NCI-H1694 treated with DMSO at 0.1 percent for 48 hours (cell line): ENCODE measurements around the gene EHBP1.

Experiments
- DNase-seq: peaks from one replicate; lab custom pipeline; 2025; lab: John Stamatoyannopoulos, UW

The EHBP1 gene

DNA sequence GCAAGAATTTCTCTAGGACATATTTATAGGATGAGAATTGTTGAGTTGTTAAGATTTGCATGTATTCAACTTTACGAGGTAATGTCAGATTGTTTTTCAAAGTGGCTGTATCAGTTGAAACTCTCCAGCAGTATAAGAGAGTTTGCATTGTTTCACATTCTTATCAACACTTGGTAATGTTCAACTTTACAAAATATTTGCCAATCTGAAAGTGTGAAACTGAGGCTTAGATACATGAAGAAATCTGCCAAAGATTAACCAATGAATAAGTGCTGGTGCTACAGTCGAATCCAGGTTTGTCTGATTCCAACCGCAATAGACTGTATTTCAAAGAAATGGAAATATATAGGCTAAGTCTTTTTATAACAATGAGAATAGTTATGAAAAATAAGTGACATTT, 117.0 kb downstream of the EHBP1 start:
- no peak for DNase-seq

- no peak for DNase-seq
Measured at GRCh38 chr2:62824388-62824787, 118.9 kb downstream of the EHBP1 start.

DNA sequence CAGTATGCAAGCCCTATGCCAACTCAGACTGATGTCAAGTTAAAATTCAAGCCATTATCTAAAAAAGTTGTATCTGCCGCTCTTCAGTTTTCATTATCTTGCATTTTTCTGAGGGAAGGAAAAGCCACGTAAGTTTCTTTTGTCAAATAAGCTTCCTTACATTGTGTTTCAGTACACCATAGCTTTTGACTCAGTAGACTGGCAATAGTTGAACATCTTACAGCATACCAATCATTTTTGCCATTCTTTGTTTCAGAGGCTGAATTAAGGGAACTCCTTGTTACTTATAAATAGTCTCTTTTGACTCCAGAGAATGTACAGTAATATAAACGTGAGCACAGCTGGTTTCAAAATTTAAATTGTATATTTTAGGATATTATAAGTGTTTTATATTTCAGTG, 120.6 kb downstream of the EHBP1 start:
- DNase-seq = no peak

DNA sequence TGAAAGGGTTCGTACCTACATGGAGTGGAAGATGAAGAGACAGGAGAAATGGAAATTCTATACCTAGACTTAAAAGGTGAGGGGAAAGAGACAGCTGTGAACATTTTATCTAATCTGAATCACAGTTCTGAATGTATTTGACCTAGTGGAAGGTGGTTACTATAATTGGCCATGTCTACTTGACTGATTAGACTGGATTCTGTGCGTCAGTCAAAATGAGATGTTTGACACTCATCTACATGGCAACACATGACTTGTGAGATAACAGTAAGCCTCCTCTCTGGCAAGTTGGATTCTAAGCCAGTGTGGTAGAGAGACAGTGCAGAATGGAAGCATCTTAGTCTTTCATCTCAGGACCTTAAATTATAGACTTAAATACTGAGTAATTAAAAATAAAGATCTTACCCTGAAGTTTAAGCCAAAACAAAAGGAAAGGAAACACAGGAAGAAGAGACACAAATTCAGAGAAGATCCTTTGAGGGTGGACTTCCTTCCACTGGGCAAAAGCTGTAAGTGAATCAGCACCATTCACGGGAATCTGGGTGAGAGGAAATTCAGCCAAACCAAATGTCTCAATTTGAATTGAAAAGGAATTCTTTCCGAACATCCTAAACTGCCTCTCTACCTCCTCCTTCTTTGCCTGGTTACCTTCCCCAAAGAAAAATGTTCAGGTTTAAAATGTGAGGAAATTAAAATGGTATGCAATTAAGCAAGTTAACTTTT, 121.6 kb downstream of the EHBP1 start:
- DNase-seq = no peak

DNA sequence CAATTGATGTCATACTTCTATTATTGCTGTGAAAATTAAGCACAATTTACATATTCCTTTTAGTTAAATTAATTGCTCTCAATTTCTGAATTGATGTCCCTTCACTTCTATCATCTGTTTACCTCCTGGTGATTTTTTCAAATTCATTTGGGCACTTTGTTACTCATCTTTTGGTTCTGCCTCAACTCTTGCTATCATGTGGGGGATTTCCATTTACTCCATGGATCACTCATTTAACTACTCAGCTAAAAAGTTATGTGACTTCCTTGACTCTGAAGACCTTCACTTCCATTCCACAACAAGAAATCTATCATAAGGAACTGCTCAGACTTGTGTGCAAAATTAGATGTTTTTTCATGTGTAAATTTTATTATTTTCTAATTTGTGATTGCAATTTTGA, 126.2 kb downstream of the EHBP1 start:
- no peak for DNase-seq

DNA sequence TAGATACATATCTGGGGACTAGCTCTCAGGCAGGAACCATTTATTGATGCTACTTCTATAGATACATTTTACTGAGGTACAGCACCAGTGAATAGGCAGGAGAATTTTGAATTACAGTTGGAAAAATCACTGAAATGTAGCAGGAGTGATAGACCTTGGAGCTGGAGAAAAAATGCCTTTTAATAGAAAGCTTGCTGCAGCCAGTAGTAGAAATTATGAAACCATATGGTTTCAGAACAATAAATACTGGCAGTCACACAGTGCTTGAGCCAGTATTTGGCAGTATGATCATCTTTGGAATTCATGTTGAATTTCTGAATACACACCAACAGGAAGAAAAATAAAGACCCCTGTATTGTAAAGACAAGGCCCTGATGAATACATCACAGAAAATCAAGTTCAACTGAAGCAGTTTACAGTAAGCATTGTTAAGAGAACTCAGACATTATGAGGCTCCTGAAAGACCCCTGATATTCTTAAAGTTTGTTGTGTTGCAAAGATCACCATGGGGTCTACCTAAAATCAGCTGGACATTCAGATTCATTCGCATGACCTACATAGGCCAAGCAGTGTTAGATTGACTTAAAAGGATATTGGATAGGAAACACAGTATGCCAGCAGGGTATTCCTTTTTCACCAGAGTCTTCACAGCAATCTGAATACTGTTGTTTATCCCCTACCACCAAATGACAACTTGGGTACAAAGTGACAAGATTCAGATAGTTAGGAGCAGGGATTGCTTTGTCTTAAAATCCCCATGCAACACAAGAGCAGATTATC, 139.0 kb downstream of the EHBP1 start:
- DNase-seq = peak; percentile 33

DNA sequence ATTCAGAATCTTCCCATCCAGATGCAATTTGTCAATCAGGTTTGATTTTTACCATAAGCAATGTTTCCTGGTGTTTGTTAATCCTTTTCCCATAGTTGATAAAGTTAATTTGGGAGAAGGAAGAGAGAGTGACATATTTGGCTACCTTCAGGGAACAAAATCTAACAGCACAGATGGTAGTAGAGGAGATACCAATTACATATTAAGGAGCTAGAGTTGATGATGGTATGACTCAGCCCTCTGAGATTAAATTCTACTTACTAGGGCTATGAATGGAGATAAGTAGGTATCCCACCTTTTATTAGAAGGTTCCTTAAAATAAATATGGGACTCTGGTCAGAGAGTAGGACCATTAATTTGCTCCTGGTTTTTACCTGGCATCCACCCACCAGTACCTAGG, 139.7 kb downstream of the EHBP1 start:
- no peak for DNase-seq

DNA sequence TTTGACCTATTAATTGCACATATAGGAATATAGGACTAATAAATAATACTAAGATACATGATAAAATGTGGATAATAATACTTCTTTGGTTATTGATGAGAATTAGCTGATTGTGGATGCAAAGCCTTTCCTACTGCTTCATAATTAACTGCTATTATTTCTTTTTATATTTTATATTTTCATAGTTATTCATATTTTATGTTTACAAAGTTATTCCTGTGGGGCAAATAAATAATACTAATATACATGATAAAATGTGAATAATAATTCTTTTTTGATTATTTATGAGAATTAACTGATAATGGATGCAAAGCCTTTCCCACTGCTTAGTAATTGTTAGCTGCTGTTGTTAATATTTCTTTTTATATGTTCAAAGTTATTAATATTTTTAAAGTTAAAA, 146.7 kb downstream of the EHBP1 start:
- no peak for DNase-seq

DNA sequence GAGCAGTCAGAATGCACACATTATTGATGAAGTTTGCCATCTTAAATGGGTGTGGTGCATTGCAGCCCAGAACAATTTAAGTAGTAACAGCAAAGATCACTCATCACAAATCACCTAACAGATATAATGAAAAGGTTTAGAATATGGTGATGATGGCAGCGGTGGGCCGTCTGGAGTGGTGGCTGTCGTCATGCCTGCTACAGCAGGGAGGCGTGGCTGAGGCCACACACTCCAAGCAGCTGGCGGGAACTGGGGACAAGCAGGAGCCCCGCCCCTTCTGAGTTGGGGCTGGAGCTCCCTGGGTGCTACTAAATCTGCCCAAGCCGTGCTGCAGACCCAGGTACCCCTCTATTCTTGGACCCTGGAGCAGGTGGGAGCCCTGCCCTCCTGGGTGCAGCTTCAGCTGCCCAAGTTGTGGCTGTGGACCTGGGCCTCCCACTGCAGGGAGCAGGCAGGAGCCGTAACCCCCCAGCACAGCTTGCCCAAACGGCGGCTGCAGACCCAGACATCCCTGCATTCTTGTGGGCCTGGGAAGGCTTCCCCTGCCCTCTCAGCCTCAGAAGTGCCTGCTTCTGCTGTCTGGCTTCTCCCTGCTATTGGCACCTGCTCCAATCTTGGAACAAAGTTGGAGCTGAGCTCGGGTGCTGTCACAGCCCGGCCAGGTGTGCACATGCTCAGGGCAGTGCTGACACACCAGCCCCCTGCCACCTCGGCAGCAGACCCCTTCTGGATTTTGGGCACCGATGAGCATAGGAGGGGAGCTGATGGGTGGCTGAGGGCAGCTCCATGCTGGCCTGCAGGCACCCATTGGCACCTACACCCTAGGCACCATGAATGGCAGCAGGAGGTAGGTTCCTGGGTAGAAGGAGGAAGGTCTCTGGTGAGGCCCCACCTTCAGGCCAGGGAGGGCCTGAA, 149.3 kb downstream of the EHBP1 start:
- no peak for DNase-seq

DNA sequence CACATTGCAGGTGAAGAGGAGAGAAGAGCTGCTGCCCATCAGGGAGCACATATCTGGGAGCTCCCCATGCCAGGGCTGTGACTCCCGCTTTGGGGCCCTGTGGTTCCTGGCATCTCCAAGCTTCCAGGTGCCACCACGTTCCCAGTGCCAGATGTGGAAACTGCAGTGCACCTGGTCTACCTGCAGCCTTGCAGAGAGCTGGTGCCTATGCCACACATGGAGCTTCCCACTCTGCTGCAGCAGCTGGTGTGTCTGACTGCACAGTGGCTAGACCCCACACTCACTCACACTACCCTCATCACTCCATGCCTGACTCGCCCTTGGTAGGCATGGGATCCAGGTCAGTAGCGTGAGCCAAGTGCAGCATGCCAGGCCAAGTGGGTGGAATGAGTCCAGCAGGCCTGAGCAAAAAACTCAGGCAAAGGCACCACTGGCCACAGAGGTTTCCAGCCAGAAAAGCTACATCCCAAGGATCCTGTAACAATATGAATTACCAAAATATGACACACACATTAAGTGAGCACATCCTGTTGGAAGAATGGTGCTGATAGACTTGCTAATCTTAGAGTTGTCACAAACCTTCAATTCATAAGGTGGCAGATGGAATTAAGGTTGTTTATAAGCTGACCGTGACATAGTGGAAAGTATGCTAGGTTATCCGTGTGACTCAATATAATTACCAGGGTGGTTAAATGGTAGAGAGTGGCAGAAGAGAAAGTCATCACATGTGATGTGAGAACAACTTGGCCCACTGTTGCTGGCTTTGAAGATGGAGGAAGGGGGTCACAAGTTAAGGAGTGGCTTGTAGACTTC, 150.9 kb downstream of the EHBP1 start:
- no peak for DNase-seq

DNA sequence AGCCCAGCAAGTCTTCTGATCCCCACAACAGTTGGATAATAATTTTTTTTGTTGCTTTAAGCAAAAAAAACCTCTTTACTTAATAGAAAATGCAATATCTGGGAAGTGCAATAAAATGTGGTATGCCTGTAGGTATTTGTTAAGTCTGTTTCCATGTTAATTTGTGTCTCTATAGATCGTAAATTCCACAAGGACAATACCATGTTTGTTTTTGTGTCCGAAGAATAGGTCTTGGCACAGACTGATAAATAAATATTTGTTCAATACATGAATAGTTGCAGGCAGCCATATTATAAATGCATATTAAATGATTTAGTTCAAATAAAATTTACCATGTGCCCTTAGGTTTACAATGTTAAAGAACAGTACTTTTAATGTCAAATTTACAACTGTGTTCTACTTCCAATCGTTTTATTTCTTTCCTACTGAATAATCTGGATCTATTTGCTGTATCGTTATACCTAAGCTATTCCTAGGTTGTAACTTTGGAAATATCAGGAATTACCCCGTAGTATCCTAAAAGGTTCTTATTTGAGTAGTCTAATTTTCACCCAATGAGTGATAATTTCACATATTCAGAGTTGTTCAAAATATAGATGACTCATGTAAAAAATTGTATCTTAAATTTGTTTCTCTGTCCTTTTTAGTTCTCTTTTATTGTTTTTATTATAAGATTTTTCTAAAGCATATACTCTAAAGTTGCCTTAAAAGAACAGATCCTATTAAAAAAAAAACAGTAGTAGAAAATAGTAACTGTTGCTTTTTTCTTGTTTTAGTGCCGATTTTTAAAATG, 151.8 kb downstream of the EHBP1 start:
- no peak for DNase-seq

DNA sequence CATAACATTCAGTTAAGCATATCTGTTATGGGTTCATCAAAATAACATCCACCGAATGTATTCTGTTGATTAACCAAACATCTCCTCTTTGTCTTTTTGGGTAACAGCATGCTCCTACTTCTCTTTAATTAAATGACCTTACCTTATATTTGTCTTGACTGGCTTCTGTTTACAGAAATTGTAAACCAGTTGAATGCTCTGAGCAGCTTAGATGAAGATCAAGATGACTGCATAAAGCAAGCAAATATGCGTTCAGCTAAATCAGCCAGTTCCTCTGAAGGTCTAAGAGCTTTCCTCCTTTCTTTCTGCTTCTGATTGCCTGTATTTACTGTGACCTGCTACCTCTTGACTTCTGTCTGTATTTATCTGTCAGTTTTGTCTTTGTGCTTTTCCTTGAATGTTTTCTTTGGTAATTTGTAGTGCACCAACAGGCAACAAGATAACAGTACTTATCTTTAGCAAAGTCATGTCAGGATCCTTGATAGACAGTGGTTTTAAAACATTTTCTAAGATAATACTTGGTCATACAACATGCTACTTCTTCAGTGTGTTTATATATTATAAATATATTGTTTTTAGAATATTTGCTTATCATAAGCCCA, 152.8 kb downstream of the EHBP1 start:
- DNase-seq = no peak

GRCh38 chr2:62868947-62869346, 163.4 kb downstream of the EHBP1 start:
- no peak for DNase-seq

DNA sequence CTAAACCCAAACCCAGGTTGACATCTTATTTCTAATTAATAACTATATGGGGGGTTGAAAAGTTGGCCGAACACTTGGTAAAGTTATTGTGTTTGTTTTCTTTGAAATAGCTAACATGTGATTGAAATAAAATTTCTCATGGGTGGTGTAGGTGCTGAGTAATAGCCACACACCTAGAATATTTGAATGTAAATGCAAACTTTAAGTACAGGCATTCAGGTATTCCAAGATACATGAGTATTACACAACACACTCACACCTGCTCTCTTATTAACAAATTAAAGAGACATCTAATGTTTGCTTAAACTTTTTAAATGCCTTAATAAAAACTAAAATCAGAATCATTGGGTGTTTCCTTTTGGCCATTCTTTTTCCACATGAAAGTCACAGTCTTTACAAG, 165.5 kb downstream of the EHBP1 start:
- no peak for DNase-seq

- no peak for DNase-seq
Measured at GRCh38 chr2:62871506-62871905, 166.0 kb downstream of the EHBP1 start.

- no peak for DNase-seq
Measured at GRCh38 chr2:62873603-62874002, 168.1 kb downstream of the EHBP1 start.

GRCh38 chr2:62874881-62875383, 169.4 kb downstream of the EHBP1 start:
- no peak for DNase-seq

DNA sequence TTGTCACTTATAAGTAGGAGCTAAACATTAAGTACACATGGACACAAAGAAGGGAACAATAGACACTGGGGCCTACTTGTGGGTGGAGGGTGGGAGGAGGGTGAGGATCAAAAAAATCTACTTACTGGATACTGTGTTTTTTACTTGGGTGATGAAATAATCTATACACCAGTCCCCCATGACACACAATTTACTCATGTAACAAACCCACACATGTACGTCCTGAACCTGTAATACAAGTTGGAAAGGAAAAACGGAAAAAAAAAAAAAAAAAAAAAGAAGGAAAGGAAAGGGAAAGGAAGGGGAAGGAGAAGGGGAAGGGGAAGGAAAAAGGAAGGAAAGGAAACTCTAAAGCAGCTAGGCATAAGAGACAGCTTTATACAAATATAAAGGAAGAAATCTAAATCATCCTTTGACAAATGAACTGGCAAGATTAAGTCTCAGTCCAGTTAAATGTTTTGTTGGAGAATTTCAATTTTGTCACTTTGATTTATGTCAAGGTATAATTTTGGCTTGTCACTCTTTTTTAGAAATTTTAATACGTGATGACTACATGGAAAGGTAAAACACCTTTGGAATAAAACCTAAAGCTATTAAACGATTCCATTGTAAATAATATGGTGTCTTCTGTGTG, 175.8 kb downstream of the EHBP1 start:
- DNase-seq = no peak

- no peak for DNase-seq
Measured at GRCh38 chr2:62883629-62884028, 178.1 kb downstream of the EHBP1 start.

DNA sequence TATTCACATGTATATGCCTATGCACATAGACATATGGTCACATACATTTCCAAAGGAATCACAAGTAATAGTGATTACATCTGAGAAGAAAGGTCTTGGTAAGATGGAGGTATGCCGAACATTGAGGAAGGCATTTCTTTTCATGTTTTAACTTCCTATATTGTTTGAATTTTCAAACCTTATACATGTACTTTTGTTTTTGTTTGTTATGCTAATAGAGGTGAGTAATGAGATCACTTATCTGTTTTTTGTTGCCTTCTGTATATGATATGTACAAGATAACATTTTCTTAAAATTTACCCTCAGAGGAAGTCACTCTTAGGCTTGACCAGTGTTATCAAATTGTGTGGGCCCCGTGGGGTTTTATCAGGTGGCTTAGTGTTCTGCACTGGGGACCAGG, 178.6 kb downstream of the EHBP1 start:
- DNase-seq = no peak
